Measurements from ENCODE around the gene AKNA. TPM values are rescaled to one million over a fixed set of nuclear protein-coding genes. Genes with fewer than 3 reads are reported as not detected.
"Not testable (repeated sequence)": the region's sequence is repeated elsewhere in the genome, so short reads cannot be mapped to it uniquely, and the experiment has no call there.

Gene AKNA
- total RNA-seq, 1 donor from 2014 or later: 4.5 TPM

DNA sequence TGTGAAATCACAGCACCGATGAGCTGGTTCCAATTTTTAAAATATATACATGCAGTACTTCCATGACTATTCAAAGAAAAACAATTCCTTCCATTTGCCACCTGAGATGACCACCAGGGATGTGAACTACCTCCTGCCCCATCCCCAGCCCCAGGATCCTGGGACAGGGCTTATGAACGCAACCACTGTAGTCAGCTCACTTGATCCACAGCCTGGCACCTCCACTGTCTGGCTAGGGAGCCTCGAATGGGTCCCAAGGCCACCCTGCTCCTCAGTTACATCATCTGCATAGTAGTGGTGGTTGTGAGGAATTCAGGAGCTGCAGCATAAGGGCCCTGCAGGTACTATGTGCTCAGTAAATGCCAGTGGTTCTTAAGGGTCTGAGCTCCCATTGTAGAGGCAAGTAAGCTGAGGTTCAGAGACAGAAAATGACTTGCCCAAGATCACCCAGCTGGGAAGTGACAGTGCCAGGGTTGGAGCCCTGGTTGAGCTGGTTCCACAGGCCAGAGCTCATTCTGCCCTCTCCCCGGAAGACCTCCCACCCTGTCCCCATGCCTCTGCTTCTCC is 55.2 kb downstream of the AKNA start:
- intact Hi-C loops (cut with DNase I): not testable (repeated sequence)

DNA sequence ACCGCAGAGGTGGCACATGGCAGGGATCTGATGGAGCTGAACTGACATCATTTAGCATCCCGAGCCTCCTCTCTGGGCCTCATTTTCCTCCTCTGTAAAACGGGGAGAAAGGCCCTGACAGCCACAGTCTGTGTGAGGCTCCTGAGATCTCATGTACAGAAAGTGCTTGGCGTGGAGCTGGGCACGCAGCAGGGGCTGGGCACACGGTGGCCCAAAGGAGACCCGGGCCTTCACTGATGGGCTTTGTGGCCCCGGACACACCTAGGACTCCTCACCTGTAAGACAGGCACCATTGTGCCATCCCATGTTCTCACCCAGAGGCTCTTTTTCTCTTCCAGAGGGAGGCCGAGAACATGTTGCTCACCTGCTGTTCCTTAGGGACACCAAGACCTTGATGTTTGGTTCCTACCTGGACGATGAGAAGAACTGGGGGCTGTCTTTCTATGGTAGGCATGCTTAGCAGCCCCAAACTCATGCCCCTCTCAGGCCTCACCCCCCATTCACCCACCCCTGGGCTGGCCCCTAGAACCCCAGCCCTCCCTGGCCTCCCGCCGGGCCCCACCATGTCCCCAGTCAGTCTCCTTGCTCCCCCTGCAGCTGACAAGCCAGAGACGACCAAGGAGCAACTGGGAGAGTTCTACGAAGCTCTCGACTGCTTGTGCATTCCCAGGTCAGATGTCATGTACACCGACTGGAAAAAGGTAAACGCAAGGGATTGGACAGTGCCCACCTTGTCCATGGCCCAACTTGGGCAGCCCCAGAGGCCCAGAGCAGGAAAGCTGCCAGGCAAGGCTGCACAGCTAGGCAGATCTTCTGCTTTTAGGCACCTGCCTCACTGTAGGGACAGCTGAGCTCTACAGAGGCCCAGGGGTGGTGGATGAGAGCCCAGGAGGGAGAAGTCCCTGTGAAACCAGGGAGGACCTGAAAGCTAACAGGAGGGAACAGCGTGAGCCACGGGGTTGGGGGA is 56.3 kb downstream of the AKNA start:
- intact Hi-C loops (cut with DNase I); DNase-seq (ENCODE audit: low spot score): not testable (repeated sequence)

More for the DNA sequence above, 55.2 kb downstream of the AKNA start:
- DNase-seq (ENCODE audit: low spot score): not testable (repeated sequence)

DNA sequence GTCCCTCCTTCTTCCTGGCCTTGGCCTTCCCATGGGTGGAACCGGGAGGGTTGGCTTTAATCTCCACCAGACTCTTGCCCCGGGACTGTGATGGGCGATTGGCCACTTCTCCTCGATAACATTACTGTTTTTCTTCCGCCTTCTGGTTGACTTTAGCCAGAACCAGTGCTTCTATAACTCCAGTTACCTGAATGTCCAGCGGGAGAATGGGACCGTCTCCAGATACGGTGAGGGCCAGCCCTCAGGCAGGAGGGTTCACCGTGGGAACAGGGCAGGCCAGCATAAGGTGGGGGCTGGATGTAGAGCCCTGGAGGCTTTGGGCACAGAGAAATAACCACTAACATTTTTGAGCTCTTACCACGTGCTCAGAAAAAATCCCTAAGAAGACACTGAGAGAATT is 57.1 kb downstream of the AKNA start:
- DNase-seq (ENCODE audit: low spot score): no peak
- intact Hi-C loops (cut with DNase I): no loop called here

DNA sequence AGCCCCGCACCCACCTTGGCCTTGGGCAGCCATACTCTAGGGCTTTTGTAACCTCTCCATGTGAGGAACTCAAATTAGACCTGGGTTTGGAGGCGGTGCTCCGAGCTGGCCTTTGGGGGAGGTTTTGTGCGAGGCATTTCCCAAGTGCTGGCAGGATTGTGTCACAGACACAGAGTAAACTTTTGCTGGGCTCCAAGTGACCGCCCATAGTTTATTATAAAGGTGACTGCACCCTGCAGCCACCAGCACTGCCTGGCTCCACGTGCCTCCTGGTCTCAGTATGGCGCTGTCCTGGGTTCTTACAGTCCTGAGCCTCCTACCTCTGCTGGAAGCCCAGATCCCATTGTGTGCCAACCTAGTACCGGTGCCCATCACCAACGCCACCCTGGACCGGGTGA is 58.2 kb downstream of the AKNA start, which contains the start of gene ORM2:
ORM2 (plus strand) TSS at position 245 of the 398 bp plus-strand sequence; CDS start at position 281, 36 bp downstream.
- intact Hi-C loops (cut with DNase I); DNase-seq (ENCODE audit: low spot score): not testable (repeated sequence)

DNA sequence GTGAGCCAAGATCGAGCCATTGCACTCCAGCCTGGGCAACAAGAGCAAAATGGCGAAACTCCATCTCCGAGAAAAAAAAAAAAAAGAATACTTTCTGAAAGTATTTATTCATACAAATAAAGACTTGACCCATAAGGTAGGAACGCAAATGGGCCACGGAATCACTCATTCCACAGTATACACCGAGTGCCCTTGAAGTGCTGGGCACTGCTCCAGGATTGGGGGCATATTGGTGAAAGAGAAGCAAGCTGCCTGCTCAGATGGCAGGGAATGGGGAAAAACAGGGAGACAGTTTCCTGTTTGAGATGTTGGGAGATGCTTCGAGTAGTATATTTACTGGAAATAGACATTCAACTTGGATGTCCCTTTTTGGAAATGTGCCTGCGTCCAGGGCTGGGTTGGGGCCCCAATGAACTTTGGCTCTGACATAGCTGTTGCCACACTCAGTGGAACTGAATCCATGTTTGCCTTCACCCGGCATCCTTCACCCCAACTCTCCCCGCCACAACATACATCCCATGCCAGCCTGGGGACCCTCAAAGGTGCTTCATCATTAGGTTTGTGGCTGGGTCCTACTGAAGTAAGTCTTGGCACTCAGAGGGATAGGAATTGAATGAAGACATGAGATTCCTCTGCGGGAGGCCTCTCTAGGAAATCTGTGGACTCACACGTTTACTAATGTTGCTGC is 58.7 kb downstream of the AKNA start:
- intact Hi-C loops (cut with DNase I); DNase-seq (ENCODE audit: low spot score): not testable (repeated sequence)

DNA sequence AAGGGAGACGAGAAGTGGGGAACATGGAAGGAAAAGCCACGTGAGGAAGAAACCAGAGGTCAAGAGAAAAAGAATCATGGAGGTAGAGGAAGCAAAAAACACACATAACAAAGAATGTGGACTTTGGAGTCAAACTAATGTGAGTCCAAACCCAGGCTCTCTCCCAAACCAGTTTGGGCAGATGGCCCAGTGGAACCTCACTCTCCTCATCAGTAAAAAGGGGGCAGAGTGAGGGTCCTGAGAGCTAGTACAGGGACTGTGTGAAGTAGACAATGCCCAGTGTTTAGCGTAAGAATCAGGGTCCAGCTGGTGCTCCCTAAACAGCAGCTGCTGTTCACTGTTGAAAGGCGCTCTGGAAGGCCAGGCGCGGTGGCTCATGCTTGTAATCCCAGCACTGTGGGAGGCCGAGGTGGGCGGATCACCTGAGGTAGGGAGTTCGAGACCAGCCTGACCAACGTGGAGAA is 59.4 kb downstream of the AKNA start:
- intact Hi-C loops (cut with DNase I); DNase-seq (ENCODE audit: low spot score): not testable (repeated sequence)

DNA sequence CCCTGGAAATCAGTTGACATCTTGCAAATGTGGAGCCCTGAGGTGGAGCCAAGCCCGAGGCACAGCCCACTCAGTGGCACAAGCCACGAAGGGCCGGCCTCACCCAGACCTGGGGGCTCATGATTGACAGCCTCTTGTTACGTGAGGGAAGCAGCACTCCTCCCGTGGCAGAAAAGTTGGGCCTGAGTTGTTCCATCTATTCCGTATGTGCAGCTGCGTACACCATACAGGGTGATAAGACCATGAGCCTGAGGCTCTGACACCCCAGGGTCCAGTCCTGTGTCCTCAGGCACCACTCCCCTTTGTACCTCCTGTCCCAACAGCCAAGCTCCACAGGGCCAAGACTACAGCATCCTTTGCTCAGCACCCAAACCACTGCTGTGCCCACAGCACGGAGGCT is 60.0 kb downstream of the AKNA start:
- DNase-seq (ENCODE audit: low spot score): no peak
- intact Hi-C loops (cut with DNase I): no loop called here

DNA sequence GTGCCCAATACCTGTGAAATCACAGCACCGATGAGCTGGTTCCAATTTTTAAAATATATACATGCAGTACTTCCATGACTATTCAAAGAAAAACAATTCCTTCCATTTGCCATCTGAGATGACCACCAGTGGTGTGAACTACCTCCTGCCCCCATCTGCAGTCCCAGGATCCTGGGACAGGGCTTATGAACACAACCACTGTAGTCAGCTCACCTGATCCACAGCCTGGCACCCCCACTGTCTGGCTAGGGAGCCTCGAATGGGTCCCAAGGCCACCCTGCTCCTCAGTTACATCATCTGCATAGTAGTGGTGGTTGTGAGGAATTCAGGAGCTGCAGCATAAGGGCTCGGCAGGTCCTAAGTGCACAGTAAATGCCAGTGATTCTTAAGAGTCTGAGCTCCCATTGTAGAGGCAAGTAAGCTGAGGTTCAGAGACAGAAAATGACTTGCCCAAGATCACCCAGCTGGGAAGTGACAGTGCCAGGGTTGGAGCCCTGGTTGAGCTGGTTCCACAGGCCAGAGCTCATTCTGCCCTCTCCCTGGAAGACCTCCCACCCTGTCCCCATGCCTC is 62.0 kb downstream of the AKNA start:
- DNase-seq (ENCODE audit: low spot score); intact Hi-C loops (cut with DNase I): not testable (repeated sequence)

DNA sequence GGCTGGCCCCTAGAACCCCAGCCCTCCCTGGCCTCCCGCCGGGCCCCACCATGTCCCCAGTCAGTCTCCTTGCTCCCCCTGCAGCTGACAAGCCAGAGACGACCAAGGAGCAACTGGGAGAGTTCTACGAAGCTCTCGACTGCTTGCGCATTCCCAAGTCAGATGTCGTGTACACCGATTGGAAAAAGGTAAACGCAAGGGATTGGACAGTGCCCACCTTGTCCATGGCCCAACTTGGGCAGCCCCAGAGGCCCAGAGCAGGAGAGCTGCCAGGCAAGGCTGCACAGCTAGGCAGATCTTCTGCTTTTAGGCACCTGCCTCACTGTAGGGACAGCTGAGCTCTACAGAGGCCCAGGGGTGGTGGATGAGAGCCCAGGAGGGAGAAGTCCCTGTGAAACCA is 62.8 kb downstream of the AKNA start:
- DNase-seq (ENCODE audit: low spot score); intact Hi-C loops (cut with DNase I): not testable (repeated sequence)

DNA sequence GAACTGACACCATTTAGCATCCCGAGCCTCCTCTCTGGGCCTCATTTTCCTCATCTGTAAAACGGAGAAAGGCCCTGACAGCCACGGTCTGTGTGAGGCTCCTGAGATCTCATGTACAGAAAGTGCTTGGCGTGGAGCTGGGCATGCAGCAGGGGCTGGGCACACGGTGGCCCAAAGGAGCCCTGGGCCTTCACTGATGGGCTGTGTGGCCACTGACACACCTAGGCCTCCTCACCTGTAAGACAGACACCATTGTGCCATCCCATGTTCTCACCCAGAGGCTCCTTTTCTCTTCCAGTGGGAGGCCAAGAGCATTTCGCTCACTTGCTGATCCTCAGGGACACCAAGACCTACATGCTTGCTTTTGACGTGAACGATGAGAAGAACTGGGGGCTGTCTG is 63.3 kb downstream of the AKNA start:
- intact Hi-C loops (cut with DNase I): no loop called here
- no peak for DNase-seq (ENCODE audit: low spot score)

DNA sequence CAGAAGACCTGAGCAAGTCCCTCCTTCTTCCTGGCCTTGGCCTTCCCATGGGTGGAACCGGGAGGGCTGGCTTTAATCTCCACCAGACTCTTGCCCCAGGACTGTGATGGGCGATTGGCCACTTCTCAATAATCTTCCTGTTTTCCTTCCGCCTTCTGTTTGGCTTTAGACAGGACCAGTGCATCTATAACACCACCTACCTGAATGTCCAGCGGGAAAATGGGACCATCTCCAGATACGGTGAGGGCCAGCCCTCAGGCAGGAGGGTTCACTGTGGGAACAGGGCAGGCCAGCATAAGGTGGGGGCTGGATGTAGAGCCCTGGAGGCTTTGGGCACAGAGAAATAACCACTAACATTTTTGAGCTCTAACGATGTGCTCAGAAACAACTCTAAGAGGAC is 63.9 kb downstream of the AKNA start:
- intact Hi-C loops (cut with DNase I); DNase-seq (ENCODE audit: low spot score): not testable (repeated sequence)

DNA sequence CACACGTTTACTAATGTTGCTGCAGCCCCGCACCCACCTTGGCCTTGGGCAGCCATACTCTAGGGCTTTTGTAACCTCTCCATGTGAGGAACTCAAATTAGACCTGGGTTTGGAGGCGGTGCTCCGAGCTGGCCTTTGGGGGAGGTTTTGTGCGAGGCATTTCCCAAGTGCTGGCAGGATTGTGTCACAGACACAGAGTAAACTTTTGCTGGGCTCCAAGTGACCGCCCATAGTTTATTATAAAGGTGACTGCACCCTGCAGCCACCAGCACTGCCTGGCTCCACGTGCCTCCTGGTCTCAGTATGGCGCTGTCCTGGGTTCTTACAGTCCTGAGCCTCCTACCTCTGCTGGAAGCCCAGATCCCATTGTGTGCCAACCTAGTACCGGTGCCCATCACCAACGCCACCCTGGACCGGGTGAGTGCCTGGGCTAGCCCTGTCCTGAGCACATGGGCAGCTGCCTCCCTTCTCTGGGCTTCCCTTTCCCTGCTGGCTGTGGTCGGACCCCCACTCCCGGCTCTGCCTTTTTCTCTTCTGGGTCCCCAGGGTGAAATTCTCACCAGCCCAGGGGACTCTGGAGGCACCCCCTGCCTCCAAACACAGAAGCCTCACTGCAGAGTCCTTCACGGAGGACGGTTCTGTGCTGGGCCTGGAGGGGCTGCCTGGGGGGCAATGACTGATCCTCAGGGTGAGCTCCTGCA is 64.8 kb downstream of the AKNA start, which contains the start of gene ORM1:
ORM1 (plus strand) TSS at position 268 of the 701 bp plus-strand sequence; CDS start at position 304, 36 bp downstream.
- DNase-seq (ENCODE audit: low spot score); intact Hi-C loops (cut with DNase I): not testable (repeated sequence)

DNA sequence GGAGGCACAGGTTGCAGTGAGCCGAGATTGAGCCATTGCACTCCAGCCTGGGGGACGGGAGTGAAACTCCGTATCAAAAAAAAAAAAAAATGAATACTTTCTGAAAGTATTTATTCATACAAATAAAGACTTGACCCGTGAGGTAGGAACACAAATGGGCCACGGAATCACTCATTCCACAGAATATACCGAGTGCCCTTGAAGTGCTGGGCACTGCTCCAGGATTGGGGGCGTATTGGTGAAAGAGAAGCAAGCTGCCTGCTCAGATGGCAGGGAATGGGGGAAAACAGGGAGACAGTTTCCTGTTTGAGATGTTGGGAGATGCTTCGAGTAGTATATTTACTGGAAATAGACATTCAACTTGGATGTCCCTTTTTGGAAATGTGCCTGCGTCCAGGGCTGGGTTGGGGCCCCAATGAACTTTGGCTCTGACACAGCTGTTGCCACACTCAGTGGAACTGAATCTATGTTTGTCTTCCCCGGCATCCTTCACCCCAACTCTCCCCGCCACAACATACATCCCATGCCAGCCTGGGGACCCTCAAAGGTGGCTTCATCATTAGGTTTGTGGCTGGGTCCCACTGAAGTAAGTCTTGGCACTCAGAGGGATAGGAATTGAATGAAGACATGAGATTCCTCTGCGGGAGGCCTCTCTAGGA is 65.5 kb downstream of the AKNA start:
- DNase-seq (ENCODE audit: low spot score); intact Hi-C loops (cut with DNase I): not testable (repeated sequence)

DNA sequence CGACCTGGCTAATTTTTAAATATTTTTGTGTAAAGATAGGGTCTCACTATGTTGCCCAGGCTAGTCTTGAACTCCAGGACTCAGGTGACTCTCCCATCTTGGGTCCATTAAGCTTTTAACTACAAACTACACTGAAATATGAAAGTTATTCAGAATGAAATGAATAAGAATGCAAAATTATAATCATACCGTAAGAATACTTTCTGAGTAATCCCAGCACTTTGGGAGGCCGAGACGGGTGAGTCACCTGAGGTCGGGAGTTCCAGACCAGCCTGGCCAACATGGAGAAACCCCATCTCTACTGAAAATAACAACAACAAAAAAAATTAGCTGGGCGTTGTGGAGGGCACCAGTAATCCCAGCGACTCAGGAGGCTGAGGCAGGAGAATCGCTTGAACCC is 66.0 kb downstream of the AKNA start:
- DNase-seq (ENCODE audit: low spot score): no peak

DNA sequence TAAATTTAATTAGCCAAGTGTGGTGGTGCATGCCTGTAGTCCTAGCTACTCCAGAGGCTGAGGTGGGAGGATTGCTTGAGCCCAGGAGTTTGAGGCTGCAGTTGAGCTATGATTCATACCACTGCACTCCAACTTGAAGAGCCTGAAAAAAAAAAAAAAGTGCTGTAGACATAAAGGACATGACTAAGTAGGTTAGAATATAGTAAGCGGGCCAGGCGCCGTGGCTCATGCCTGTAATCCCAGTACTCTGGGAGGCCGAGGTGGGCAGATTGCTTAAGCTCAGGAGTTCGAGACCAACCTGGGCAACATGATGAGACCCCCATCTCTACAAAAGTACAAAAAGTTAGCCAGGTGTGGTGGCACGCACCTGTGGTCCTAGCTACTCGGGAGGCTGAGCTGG is 67.1 kb downstream of the AKNA start:
- DNase-seq (ENCODE audit: low spot score); intact Hi-C loops (cut with DNase I): not testable (repeated sequence)

More for the DNA sequence above, 66.0 kb downstream of the AKNA start:
- intact Hi-C loops (cut with DNase I): no loop called here

DNA sequence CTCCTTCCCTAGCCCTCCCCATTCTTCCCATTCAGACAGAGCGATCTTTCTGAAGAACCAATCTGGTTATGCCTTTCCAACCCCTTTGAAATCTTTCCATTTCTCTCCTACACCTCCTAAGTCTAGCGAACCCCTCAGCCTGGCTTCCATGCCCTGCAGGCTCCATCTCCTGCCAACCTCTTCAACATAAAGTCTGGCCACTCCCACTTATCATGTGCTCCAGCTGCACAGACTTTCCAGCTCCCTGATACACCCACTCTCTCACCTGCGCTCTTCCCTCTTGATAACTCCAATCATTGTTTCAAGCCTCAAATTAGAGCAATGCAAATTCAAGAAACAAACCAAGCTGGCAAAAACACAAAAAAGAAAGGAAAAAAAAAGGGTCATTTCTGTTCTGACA is 68.6 kb downstream of the AKNA start:
- intact Hi-C loops (cut with DNase I): no loop called here
- DNase-seq (ENCODE audit: low spot score): no peak

DNA sequence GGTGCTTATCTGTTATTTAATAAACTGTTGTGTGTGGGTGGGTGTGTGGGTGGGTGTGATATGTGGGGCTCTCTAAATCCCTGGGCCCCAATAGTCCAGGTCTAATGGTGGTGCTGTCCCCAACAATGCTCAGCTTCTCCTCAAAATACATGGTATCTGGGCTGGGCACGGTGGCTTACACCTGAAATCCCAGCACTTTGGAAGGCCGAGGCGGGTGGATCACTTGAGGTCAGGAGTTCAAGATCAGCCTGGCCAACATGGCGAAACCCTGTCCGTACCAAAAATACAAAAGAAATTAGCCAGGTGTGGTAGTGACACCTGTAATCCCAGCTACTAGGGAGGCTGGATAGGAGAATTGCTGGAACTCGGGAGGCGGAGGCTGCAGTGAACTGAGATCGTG is 69.4 kb downstream of the AKNA start:
- intact Hi-C loops (cut with DNase I): no loop called here
- peak; percentile 35 for DNase-seq (ENCODE audit: low spot score)

DNA sequence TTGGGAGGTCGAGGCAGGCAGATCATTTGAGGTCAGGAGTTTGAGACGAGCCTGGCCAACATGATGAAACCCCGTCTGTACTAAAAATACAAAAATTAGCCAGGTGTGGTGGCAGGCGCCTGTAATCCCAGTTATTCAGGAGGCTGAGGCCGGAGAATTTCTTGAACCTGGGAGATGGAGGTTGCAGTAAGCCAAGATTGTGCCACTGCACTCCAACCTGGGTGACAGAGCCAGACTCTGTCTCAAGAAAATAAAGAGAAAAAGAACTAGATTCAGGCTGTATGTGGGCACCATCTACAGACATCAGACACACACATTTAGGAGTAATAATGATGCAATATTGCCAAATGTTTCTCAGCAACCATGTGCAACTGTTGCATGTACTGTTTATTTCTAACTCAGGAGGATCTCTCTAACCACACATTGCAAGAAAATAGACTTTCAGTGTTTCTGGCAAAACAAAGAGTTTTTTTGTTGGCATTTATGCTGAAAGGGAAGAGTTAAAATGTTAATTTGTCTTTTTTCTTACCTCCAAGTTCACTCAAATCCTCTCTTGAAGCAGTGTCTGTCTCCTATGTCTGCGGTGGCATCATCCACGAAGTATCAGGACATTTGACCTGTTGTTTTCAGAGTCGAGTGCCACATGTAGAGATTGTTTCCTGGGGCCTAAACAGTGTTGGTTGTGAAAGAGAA is 70.0 kb downstream of the AKNA start:
- DNase-seq (ENCODE audit: low spot score): peak; percentile 6
- intact Hi-C loops (cut with DNase I): no loop called here

All from cardiac septum (tissue), 1 donor.